CD4-positive, alpha-beta T cell treated with Interleukin-17A for 1 hour (primary cell): ENCODE results near the gene ITK.

ENCODE experiments used
- DNase-seq: peaks from one replicate; pipeline ENCODE4 v3.0.0-alpha.2; 2020

Gene ITK

DNA sequence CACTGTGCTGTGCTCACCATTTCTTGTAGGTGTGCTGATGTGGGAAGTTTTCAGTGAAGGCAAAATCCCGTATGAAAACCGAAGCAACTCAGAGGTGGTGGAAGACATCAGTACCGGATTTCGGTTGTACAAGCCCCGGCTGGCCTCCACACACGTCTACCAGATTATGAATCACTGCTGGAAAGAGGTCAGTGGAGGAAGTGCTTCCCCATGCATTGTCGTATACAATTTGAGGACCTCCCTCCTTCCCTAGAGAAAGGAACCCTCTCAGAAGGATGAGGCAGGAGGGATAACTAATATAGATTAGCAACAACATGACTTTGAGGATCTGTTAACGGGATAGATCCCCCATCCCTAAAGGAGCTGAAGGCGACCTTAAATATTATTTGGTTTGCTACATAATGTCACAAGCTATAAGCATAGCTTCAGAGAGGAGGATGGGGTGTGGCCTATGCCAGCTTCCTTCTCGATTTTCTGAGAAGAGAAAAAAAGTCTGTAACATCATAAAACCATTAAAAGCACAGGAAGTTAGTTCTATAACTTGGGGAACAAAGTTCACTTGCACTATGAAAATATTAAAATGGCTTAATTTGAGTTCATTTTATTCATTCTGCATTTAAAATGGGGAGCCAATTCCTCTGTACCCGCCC lies 68.3 kb downstream of the ITK start:
- DNase-seq = peak; percentile 58

DNA sequence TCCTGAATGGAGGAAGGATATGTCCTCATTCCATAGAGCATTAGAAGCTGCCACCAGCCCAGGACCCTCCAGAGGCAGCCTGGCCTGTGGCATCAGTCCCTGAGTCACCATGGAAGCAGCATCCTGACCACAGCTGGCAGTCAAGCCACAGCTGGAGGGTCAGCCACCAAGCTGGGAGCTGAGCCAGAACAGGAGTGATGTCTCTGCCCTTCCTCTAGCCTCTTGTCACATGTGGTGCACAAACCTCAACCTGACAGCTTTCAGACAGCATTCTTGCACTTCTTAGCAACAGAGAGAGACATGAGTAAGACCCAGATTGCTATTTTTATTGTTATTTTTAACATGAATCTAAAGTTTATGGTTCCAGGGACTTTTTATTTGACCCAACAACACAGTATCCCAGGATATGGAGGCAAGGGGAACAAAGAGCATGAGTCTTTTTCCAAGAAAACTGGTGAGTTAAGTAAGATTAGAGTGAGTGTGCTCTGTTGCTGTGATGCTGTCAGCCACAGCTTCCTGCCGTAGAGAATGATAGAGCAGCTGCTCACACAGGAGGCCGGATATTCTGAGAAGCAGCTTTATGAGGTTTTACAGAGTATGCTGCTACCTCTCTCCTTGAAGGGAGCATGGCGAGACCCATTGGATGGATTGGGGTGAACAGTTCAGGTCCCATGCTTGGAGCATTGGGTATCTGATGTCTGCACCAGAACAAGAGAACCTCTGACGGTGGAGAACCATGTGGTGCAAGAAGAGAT lies 72.2 kb downstream of the ITK start:
- peak; percentile 83 for DNase-seq

DNA sequence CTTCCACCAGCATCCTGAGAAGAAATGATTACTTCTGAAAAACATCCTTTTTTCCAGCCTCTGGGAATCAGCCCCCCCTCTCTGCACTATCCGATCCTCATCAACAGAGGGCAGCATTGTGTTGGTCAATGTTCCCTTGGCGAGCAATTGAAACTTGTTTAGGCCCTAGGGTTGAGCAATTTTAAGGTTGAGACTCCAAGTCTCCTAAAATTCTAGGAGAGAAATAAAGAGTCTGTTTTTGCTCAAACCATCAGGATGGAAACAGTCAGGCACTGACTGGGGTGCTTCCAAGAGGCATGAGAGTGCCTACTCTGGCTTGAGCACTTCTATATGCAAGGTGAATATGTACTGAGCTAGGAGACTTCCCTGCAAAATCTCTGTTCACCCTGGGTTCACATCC lies 72.9 kb downstream of the ITK start:
- DNase-seq = peak; percentile 58

DNA sequence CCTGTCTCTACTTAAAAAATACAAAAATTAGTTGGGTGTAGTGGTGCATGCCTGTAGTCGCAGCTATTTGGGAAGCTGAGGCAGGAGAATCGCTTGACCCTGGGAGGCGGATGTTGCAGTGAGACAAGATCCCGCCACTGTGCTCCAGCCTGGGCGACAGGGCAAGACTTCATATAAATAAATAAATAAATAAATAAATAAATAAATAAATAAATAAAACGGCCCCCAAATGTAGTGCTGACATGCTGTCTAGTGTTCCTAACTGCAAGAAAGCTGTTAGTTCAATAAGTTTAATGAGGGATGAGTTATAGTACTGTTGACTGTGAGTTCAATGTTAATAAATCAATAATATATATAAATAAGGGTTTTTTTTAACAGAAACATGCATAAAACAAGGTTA lies 77.8 kb downstream of the ITK start:
- no peak for DNase-seq

DNA sequence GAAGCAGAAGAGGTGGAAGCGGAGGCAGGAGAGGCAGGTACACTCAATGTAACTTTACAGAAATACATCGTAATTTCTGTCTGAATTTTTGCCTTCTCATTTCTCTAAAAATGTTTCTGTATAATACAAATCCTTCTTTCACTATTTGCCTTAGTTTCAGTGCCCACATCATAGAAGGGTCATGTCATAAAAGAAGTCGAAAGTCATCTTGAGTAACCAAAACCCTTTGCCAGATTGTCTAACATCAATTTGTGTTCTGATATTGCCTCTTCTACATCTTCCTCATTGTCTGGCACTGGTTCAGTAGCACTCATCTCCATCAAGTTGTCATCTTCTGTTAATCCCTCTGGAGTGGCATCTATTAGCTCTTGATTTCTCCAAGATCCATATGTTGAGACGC lies 79.1 kb downstream of the ITK start:
- DNase-seq = no peak

DNA sequence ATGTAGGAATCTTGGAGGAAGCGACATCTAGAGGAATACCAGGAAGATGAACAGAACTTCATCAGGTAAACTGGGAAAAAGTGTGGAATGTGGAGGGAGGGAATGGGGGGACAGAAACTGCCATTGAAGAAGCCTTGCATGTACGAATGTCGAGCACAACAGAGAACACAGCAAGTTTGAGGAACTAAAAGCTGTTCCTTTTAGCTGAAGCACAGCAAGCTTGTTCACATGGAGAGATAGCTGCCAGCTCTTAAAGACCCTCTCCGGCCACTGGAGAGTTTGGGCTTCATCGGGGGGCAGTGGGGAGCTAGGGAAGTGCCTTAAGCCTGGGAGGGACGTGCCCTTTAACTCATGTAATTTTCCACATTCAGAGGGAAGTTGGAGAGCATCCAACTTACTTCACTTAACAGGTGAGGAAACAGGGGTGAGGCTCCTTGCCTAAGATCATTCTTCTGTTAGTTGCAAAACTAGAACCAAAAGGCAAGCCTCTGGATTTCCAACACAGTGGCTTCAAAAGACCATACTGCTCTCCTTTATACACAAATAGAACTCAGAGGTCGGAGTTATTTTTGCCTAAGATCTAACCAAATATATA lies 83.0 kb downstream of the ITK start:
- DNase-seq = no peak

DNA sequence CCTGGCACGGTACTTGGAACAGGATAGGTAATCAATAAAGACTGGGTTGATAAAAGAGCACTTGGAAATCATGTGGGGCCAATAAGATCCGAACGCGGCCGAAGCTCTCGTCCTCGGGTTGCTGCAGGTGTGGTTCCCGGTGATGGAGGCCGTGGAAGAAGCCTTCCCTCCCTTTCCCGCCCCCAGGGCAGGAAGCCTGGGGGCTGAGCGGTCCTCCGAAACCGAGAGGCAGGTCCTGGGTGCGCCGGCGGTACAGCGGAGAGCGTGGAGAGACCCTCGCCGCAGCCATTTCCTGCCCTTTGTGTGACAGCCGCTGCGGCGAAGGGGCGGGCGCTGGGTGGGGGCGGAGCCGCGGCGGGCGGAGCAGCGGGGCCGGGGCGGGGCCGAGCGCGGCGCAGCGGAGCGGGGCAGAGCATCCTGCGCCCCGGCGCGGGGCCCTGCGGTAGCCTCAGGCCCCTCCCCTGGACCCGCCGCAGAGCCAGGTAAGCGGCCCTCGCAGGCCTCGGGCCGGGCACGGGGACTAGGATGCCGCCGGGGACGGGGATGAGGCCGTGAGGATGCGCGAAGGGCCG lies 85.2 kb downstream of the ITK start, which contains the start of gene CYFIP2:
CYFIP2 (plus strand) TSS at position 410 of the 572 bp plus-strand sequence. CDS start 19,239 bp downstream, outside the sequence.
- DNase-seq = peak; percentile 87

DNA sequence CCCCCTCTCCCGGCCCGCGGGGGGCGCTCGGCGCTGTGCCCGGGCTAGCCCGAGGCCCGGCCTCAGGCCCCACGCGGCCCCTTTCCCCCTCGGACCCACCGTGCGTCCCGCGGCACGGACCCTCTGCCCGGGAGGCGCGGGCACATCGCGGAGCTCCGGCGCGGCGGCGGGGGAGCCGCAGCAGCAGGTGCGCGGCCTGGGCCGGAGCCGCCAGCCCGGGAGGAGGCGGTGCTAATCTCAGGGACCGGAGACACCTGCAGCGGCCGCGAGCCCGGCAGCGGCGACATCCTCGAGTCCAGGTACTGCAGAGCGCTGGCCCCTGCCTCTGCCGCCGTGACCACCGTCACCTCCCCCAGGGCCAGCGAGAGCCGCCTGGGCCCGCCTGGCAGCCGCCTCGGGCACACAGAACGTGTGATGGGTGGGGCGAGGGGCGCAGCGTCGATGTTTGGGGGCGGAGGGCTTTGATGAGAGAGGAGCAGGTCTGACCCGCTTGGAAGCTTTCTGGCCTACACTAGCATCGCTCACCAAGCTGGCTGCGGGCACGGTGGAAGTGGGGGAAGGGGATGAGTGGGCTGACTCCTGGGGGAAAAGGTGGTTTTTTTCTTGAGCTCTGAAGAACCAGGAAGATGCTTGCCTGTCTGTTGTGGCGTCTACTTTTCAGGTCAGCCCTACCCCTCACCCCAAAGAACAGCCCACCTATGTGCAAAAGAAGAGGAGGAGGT lies 85.8 kb downstream of the ITK start:
- peak; percentile 62 for DNase-seq

DNA sequence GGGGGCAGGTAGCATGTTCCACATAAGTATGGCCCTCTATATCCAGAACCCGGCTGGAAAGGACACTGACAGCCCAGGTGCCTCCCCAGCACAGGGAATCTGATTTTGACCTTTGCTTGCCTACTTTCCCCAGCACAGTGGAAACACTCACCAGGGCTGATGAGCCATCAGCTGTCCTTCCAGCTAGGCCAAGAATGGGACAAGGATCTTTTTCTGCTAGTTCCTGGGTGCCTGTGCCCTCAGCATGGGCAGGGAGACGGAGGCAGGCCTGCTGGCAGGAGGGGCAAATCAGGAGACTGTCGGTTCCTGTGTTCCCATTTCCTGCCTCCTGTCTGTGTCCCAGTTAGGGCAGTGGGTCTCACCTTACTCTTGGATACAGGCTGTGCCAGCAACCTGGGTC lies 86.4 kb downstream of the ITK start:
- DNase-seq = no peak

DNA sequence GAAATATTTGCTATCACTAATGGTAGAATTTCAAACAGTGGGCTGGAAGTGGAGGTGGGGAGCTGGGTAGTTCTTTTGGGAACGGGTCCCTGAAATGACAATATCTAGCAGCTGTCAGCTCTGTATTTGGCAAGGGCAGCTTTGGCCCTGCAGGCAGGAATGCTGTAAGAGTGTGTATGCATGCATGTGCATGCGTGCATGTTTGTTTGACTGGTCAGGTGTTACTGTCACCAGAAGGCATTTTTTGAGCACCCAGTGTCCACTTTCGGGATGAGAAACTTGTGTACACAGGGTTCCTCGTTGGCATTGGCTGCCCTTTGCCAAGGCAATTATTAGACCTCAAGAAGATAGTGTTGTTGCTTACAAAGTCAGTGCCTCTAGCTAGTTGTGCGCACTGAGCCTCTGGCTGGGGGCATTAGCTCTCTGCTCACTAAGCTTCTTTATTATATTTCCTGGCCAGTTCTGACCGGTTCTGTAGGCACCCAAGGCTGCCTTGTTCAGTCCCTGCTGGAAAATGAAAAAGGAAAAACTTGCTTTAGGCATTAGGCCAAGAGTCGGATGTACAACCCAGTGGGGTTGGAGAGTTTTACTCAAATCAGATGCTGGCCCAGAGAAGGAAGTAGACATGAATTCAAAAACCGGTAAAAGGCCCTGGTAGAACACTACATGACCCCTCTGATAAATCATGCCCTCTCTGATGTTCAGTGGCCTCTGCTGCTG lies 87.3 kb downstream of the ITK start:
- no peak for DNase-seq

DNA sequence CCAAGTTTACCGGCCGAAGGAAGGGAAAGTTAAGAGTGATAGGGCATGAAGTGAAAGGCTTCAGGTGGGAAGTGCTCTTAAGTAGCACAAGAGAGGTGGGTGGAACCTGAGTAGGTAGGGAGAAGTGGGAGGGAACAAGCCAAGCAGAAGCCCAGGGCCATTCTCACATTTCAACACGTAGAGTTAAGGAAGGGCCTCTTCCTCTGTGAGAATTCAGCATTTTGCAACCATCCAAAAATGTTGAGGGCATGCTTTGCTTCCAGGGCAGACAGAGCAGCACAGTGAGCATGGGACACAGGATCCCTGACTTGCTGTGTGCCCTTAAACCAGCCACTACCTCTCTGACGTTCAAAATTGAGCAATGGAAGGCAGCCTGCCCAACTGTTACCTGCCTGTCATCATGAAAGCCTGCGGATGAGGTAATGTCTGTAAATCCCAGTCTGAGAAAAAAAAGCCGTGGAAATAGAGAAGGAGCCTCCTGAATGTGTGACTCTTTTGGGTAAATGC lies 88.6 kb downstream of the ITK start:
- peak; percentile 51 for DNase-seq

DNA sequence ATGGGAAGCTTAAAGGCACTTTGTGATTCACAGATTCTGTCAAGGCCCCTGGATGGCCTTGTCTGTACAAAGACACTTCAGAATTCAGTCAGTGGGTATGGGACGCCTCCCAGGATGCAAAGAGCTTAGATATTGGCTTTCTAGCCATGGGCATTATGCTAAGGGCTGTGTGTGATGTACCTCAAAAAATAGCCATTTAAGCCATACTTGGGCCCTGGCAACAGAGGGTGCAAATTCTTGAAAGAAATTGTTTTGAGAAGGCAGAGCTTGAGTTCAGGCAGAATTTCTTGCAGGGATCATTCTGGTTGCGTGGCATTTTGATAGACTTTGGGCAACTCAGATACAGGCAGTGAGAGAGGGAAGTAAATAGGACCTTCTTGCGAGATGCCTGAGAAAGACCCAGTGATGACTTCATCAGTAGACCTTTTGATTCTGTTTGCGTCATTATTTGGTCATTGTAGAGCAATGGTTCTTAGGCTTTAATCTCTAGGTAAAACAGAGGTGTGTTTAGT lies 89.2 kb downstream of the ITK start:
- DNase-seq = no peak

DNA sequence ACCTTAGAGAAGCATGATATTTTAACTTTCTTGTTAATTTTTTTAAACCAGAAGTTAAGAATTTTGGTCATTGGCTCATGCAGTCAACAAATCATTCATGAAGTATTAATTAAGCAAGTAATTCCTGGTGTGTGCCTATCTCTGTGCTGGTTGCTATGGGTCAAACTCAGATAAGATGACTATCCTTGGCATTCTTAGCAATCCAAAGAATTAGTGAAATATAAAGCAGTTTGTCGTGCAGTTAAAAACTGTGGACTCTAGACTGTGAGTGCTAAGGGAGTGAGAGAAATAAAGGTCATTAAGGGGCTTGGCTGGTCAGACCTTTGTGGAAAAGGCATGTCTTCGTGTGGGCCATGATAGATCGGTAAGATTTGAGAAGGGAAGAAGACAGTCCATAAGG lies 90.1 kb downstream of the ITK start:
- no peak for DNase-seq

DNA sequence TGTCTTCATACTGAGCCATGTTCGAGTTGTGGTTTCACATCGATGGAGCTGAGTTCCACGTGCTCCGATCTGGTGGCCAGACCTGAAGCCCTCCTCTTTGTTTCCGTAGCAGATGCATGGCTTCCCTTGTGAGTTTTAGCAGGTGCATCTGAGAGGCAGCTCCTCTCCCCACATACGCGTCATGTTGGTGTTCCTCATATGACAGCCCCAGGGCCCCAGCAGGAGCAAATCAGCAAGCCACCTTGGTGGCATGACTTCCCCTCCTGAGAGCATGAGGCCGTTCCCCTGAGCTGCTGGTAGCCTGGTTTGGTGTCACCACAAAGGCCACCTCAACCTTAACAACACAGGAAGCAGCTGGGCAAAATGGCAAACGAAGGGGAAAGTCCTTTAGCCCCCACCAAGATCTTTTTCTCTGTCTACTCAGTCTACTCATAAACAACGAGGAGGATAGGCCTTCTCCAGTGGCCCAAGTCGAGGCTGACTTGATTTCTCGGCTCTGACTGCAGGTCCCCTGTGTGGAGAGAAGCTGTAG lies 91.2 kb downstream of the ITK start:
- DNase-seq = peak; percentile 96

DNA sequence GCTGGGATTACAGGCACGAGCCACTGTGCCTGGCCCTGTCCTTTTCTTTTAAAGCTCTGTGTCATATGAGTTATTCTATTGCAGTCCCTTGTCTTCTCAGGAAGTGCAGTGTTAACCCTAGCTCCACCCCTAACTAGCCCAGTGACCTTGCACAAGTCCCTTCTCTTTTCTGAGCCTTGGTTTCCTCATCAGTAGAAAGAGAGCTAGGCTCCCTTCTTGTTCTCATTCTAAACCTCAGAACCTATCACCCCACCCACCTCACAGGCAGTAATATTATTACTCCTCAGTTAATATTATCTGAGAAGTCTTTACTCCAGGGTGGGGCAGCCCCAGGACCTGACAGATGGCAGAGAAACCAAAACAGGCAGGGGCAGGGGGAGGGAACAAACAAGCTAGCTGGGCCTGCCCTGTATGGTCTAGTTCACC lies 92.5 kb downstream of the ITK start:
- DNase-seq = peak; percentile 69

DNA sequence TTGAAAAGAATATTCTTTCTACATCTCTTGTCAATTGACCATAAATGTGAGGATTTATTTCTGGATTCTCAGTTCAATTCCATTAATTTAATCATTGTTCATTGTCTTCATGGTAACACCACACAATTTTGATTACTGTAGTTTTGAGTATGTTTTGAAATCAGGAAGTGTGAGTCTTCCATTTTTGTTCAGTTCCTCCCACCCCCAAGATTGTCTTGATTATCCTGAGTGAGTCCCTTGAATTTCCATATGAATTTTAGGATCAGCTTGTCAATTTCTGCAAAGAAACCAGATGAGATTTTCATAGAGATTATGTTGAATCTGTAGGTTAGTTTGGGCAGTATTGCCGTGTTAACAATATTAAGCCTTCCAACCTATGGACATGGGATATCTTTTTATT lies 94.8 kb downstream of the ITK start:
- DNase-seq = no peak

DNA sequence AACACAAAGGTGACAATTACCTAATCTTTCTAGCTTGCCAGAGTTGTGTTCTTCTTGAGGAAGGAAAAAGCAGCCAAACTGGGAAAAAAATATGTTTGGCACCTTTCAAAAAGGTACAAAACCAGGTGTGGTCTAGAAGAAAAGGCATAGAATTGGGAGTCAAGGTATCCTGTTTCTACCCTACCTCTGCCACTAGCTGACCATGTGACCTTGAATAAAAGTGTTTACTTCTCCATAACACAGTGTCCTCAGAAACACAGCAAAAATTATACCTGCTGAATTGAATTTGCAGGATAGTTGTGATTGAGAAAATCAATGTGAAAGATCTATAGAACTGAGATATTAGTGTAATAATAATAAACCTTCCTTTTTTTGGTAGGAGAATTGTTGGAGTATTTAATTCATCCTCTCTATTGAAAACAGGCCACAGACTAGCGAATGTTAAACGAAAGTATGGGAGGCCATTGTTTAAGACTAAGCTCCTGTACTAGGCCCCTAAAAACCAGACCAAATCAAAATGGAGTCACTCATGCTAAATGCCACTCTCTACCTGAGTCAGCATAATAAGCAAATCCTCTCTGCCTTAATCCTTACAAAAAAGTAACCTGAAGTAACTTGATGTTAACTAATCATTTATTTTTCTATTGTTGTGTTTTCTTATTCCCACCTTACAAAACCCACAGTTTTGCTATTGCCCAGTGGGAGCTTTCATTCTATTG lies 97.8 kb downstream of the ITK start:
- no peak for DNase-seq

DNA sequence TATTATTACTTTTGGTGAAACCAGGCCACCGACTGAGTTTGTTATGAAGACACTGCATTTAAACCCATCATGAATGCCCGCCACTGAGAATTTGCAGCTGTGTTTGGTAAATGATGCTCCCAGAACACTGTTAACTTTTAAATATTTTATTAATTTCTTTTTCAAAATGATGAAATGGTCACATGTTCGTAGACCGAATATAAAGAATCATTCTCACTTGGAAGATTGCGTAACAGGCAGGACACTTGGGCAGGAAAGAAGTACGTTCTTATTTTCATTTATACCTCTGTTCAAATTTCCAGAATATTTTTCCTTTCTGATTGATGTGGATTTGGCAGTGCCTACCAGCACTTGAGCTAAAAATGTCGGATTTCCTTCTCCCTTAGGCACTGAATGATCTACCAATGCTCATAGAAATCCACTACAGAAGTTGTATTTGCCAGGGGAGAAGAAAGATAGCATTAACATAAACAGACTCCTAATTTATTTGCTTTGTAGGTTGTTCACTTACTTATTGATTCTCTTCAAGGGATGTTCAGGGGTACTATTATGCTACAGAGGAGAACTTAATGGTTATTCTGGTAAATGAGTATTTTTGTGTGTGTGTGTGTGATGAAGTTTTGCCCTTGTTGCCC lies 99.1 kb downstream of the ITK start:
- no peak for DNase-seq

DNA sequence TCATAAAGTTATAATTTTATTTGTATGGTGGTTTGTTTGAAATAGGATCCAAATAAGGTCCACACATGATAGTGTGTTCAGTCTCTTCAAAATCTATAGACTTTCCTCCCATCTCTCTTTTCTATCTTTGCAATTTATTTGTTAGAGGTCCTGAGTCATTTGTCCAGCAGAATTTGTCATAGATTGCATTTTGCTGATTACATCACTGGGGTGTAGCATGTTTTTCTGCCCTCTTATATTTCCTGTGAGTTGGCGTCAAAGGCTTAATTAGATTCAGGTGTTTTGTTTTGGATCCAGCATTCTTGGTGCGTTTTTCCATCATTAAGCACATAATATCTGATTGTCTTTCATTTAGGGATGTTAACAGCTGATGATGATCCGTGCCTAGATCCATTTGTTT lies 100.3 kb downstream of the ITK start:
- DNase-seq = peak; percentile 28

DNA sequence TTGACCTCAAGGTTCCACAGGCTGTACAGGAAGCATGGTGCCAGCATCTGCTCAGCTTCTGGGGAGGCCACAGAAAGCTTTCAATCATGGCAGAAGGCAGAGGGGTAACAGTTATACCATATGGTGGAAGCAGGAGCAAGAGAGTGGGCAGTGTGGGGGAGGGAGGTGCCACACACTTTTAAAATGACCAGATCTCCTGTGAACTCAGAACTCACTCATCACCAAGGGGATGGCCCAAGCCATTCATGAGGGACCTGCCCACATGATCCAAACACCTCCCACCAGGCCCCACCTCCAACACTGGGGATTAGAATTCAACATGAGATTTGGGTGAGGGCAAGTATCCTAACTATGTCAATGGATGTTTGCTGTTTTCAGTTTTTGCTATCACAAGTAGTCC lies 101.5 kb downstream of the ITK start:
- no peak for DNase-seq

DNA sequence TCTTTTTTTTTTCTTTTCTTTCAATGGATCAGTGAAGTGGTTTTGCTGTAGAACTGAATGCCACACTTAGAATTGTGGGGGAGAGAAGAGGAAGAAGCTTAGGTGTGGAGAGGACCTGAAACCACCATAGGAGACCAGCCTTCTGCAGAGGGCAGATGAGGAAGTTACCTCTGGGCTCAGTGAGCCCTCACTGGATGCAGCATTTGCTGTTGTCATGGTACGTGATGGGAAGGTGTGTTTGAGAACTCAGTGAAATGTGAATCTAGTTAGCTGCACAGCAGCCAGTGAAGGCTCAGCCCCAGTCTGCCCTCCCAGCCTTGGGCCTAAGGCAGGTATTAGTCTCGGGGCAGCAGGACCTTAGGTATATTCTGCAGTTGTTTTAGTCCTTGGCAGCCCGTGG lies 102.8 kb downstream of the ITK start:
- no peak for DNase-seq
